Right atrium auricular region (tissue), 2 donors: ENCODE results near the gene CASS4. TPM values are rescaled to one million over a fixed set of nuclear protein-coding genes. Genes with fewer than 3 reads are reported as not detected.

ENCODE experiments used
- DNase-seq: peaks from one replicate; pipeline ENCODE4 v3.0.0-alpha.2; 2019; ENCODE audit warnings: low spot score
- H3K27ac ChIP-seq, 2 donors: fragments of 200-600 bp; sonication (generic); 1 replicate in 1 of 2; 2 replicates in 1 of 2; pipeline ENCODE4 v1.5.1; 2016 to 2019
- H3K27me3 ChIP-seq, 2 donors: fragments of 200-600 bp; sonication (generic); one replicate each; pipeline versions ENCODE4 v1.5.1 to v1.6.0; 2017 to 2019
- H3K36me3 ChIP-seq: fragments of 200-600 bp; sonication (generic); one replicate; pipeline ENCODE4 v1.5.1; 2016
- H3K4me1 ChIP-seq, 2 donors: fragments of 200-600 bp; sonication (generic); one replicate each; pipeline versions ENCODE4 v1.5.1 to v1.6.0; 2017 to 2019
- H3K4me3 ChIP-seq, 2 donors: fragments of 200-600 bp; sonication (generic); 1 replicate in 1 of 2; 2 replicates in 1 of 2; pipeline ENCODE4 v1.5.1; 2017 to 2019; ENCODE audit warnings: mild to moderate bottlenecking in 1 of 2, moderate library complexity in 1 of 2
- H3K9me3 ChIP-seq, 2 donors: fragments of 200-600 bp; sonication (generic); one replicate each; pipeline ENCODE4 v1.5.1; 2019
- total RNA-seq, 2 donors: library from RNA; depleted of rRNA; stranded (reverse); fragments of >200 nt; gene quantifications; one replicate each; pipeline ENCODE4 v1.1.0, GENCODE V29; 2016
- TF ChIP-seq, protein P1 (sequence below), 2 donors: fragments of 200-600 bp; sonication (generic); IDR thresholded peaks; one replicate each; pipeline ENCODE4 v1.5.1; 2019; ENCODE audit warnings: antibody characterized with exemption in 2 of 2

Gene CASS4
- total RNA-seq, 2 donors from 2014 or later = 2.0 to 2.4 TPM

DNA sequence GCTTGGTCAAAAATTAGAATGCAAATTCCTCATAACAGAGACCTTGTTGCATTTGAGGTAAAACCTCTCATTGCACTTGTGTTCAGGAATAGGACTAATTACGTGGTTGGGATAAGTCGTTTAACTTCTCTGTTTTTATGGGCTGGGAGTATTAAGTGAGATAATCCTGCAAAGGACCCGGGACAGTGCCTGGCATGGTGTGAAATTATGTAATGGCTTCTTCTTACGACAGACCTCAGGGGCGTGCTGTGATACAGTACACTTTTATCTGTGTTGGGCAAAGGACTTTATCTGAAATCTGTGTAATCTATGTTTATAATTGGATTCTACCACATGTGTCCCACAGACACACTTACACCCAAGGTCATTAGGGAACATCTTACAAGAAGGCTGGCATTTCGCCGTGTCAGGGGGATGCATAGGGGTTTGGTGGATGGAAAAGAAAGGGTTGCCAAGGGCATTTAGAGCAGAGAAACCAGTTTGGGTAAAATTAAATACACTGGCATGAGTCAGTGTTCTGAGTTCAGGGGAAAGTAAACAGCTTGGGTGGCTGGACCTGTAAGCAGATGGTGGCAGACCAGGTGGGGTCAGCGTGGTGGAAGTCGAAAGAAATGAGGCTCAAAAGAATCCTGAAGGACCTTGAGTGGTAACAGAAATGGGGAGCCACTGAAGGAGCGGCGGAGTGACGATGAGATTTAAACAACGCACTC, 39.2 kb downstream of the CASS4 start:
- H3K36me3 ChIP-seq = no peaks in the 10 kb centered on the region
- TF ChIP-seq, protein P1, sequence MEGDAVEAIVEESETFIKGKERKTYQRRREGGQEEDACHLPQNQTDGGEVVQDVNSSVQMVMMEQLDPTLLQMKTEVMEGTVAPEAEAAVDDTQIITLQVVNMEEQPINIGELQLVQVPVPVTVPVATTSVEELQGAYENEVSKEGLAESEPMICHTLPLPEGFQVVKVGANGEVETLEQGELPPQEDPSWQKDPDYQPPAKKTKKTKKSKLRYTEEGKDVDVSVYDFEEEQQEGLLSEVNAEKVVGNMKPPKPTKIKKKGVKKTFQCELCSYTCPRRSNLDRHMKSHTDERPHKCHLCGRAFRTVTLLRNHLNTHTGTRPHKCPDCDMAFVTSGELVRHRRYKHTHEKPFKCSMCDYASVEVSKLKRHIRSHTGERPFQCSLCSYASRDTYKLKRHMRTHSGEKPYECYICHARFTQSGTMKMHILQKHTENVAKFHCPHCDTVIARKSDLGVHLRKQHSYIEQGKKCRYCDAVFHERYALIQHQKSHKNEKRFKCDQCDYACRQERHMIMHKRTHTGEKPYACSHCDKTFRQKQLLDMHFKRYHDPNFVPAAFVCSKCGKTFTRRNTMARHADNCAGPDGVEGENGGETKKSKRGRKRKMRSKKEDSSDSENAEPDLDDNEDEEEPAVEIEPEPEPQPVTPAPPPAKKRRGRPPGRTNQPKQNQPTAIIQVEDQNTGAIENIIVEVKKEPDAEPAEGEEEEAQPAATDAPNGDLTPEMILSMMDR (IDR thresholded peaks at IDR 0.05) = no peak
- no peak overlapping the region for H3K4me3 ChIP-seq
- H3K27ac ChIP-seq = no peak overlapping the region
- H3K9me3 ChIP-seq = no peaks in the 10 kb centered on the region
- no peaks in the 10 kb centered on the region for H3K4me1 ChIP-seq
- H3K27me3 ChIP-seq = no peaks in the 10 kb centered on the region
- DNase-seq = no peak

DNA sequence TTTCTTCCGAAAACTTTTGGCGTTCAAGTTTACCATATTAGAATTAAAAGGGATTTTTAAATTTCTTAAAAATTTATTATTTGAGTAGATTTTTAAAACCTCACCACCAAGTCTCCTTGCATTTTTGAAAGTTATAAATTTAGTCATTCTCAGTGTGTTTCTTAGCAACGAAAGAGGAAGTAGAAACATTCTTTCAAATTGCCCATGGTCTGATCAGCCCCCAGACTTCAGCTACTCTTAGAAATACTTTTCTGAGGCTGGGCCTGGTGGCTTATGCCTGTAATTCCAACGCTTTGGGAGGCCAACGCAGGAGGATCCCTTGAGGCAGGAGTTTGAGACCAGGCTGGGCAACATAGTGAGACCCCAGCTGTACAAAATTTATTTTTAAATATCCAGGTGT, 41.3 kb downstream of the CASS4 start:
- no peak overlapping the region for H3K4me3 ChIP-seq
- H3K9me3 ChIP-seq = no peaks in the 10 kb centered on the region
- no peaks in the 10 kb centered on the region for H3K36me3 ChIP-seq
- DNase-seq = no peak
- no peaks in the 10 kb centered on the region for H3K4me1 ChIP-seq
- no peak overlapping the region for H3K27ac ChIP-seq
- no peaks in the 10 kb centered on the region for H3K27me3 ChIP-seq
- TF ChIP-seq, protein P1 (IDR thresholded peaks at IDR 0.05) = no peak

DNA sequence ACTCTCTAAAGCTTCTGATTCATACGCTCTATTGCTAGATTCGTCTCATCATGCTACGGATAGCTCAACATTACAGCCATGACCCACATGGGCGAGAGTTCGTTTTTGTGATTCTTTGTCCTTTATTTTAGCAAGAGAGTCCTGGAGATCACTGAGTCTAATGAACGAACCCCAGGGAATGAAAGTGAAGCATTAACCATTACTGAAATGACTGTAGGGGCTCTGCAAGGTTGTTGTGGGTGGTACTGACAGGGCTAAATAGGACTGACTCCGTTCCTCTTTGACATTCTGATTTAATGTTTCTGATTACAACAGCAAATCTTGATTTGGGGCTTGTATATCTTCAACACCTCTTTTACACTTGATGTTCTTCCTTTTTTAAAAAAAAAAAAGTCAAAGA, 42.7 kb downstream of the CASS4 start:
- H3K27me3 ChIP-seq = no peaks in the 10 kb centered on the region
- H3K4me3 ChIP-seq = no peak overlapping the region
- no peak overlapping the region for H3K27ac ChIP-seq
- H3K36me3 ChIP-seq = no peaks in the 10 kb centered on the region
- H3K9me3 ChIP-seq = no peaks in the 10 kb centered on the region
- no peaks in the 10 kb centered on the region for H3K4me1 ChIP-seq
- TF ChIP-seq, protein P1 (IDR thresholded peaks at IDR 0.05) = no peak
- DNase-seq = no peak

DNA sequence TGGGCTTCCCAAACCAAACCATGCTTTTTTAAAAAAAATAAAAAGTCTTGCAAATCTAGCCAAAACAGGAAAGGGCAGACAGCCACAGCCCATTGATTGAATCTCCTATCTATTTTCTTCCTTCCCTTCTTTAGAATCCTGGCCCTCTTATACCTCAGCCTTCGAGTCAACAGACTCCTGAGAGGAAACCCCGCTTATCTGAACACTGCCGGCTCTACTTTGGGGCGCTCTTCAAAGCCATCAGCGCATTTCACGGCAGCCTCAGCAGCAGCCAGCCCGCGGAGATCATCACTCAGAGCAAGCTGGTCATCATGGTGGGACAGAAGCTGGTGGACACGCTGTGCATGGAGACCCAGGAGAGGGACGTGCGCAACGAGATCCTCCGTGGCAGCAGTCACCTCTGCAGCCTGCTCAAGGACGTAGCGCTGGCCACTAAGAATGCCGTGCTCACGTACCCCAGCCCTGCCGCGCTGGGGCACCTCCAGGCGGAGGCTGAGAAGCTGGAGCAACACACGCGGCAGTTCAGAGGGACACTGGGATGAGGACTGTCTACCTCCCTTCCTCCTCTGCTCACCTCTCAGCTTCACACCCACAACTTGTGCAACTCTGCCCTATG, 46.3 kb downstream of the CASS4 start:
- no peaks in the 10 kb centered on the region for H3K4me1 ChIP-seq
- TF ChIP-seq, protein P1 (IDR thresholded peaks at IDR 0.05) = no peak
- DNase-seq = no peak
- H3K27me3 ChIP-seq = no peaks in the 10 kb centered on the region
- H3K4me3 ChIP-seq = no peak overlapping the region
- no peaks in the 10 kb centered on the region for H3K9me3 ChIP-seq
- no peak overlapping the region for H3K27ac ChIP-seq
- H3K36me3 ChIP-seq = no peaks in the 10 kb centered on the region

DNA sequence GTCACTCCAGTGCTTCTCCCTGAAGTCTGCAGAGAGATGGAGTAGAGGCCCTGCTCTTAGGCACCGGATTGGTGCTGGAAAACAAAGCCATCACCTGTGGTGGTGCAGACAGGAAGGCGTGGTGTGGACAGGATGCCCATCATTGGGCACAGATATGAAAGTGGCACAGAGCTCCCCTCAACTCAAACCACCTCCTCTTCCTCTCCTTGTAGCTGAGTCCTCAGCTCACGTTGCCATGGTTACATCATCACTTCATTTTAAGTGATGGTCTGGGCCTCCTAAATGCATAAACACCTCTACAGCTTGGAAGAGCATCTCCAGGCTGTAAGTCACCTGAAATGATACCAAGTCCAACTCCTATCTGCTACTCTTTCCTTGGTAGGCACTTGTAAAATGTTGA, 48.4 kb downstream of the CASS4 start:
- no peak for DNase-seq
- H3K9me3 ChIP-seq = no peaks in the 10 kb centered on the region
- H3K4me1 ChIP-seq = no peaks in the 10 kb centered on the region
- no peak overlapping the region for H3K27ac ChIP-seq
- H3K36me3 ChIP-seq = no peaks in the 10 kb centered on the region
- TF ChIP-seq, protein P1 (IDR thresholded peaks at IDR 0.05) = no peak
- H3K27me3 ChIP-seq = no peaks in the 10 kb centered on the region
- no peak overlapping the region for H3K4me3 ChIP-seq
